Measurements from ENCODE around the gene GSTP1.

DNA sequence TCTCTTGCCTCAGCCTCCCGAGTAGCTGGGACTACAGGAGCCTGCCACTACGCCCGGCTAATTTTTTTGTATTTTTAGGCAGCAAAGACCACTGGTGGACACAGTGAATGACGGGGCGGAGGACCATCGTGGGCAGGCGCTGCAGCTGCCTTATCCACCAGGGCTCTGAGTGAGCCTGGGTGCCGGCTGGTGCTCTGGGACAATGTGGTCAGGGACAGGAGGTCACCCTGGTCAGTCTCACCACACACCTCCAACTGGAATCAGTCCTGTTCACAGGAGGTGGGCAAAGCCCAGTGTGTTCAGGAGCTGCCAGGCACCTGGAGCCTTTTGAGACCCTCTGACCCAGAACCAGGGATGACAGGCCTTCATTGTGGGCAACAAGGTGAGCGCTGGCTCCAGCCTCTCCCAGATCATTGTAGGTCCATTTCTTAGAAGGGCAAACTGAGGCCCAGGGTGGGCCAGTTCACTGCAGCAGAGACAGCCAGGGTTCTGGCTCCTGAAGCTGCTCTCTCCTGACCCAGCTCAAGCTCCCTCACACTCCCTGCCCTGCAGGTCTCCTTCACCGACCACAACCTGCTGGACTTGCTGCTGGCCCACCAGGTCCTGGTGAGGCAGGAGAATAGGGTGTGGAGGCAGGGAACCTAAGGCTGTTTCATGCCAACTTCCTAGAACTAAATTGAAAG is 44.6 kb upstream of the GSTP1 start:
- TF ChIP-seq, protein P1, sequence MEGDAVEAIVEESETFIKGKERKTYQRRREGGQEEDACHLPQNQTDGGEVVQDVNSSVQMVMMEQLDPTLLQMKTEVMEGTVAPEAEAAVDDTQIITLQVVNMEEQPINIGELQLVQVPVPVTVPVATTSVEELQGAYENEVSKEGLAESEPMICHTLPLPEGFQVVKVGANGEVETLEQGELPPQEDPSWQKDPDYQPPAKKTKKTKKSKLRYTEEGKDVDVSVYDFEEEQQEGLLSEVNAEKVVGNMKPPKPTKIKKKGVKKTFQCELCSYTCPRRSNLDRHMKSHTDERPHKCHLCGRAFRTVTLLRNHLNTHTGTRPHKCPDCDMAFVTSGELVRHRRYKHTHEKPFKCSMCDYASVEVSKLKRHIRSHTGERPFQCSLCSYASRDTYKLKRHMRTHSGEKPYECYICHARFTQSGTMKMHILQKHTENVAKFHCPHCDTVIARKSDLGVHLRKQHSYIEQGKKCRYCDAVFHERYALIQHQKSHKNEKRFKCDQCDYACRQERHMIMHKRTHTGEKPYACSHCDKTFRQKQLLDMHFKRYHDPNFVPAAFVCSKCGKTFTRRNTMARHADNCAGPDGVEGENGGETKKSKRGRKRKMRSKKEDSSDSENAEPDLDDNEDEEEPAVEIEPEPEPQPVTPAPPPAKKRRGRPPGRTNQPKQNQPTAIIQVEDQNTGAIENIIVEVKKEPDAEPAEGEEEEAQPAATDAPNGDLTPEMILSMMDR (IDR thresholded peaks at IDR 0.05): no peak
- no peak for TF ChIP-seq POLR2A (IDR thresholded peaks at IDR 0.05)
